GM23338 (cell line): ENCODE measurements around the gene MCUR1.

Source experiments
- EZH2 ChIP-seq: fragments of 200-600 bp; sonication (generic); IDR thresholded peaks from one replicate; pipeline ENCODE4 v1.8.0; 2017; ENCODE audit warnings: antibody characterized with exemption, mild to moderate bottlenecking, low read depth; ENCODE audit not compliant: unreplicated experiment
- EZH2phosphoT487 ChIP-seq: fragments of 200-600 bp; sonication (generic); IDR thresholded peaks from one replicate; pipeline ENCODE4 v1.8.1; 2018; ENCODE audit warnings: antibody characterized with exemption; ENCODE audit not compliant: unreplicated experiment
- POLR2AphosphoS5 ChIP-seq: IDR thresholded peaks from 2 replicates; pipeline ENCODE4 v1.6.1; 2016; ENCODE audit warnings: antibody characterized with exemption, low read depth
- TF ChIP-seq, protein P1 (sequence below), 2 experiments: fragments of 200-600 bp in 1 of 2; sonication (generic) in 1 of 2; conservative IDR thresholded peaks; 2 replicates each; pipeline versions ENCODE4 v1.5.1 to v1.6.1; 2016 to 2017; ENCODE audit warnings: antibody characterized with exemption in 2 of 2, low read depth in 2 of 2, mild to moderate bottlenecking in 2 of 2, moderate library complexity in 1 of 2
- TF ChIP-seq, protein P2 (sequence below): IDR thresholded peaks from one replicate; pipeline ENCODE4 v1.6.1; 2018; ENCODE audit warnings: antibody characterized with exemption; ENCODE audit not compliant: unreplicated experiment

GRCh38 chr6:13827032-13827431 lies 12.7 kb upstream of the MCUR1 start:
- TF ChIP-seq POLR2AphosphoS5 (no peak), EZH2 (no peak), EZH2phosphoT487 (no peak)
- TF ChIP-seq, protein P1, sequence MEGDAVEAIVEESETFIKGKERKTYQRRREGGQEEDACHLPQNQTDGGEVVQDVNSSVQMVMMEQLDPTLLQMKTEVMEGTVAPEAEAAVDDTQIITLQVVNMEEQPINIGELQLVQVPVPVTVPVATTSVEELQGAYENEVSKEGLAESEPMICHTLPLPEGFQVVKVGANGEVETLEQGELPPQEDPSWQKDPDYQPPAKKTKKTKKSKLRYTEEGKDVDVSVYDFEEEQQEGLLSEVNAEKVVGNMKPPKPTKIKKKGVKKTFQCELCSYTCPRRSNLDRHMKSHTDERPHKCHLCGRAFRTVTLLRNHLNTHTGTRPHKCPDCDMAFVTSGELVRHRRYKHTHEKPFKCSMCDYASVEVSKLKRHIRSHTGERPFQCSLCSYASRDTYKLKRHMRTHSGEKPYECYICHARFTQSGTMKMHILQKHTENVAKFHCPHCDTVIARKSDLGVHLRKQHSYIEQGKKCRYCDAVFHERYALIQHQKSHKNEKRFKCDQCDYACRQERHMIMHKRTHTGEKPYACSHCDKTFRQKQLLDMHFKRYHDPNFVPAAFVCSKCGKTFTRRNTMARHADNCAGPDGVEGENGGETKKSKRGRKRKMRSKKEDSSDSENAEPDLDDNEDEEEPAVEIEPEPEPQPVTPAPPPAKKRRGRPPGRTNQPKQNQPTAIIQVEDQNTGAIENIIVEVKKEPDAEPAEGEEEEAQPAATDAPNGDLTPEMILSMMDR (conservative IDR thresholded peaks at IDR 0.05; ENCODE audit: low read depth in 2 of 2), result no peak
- TF ChIP-seq, protein P2, sequence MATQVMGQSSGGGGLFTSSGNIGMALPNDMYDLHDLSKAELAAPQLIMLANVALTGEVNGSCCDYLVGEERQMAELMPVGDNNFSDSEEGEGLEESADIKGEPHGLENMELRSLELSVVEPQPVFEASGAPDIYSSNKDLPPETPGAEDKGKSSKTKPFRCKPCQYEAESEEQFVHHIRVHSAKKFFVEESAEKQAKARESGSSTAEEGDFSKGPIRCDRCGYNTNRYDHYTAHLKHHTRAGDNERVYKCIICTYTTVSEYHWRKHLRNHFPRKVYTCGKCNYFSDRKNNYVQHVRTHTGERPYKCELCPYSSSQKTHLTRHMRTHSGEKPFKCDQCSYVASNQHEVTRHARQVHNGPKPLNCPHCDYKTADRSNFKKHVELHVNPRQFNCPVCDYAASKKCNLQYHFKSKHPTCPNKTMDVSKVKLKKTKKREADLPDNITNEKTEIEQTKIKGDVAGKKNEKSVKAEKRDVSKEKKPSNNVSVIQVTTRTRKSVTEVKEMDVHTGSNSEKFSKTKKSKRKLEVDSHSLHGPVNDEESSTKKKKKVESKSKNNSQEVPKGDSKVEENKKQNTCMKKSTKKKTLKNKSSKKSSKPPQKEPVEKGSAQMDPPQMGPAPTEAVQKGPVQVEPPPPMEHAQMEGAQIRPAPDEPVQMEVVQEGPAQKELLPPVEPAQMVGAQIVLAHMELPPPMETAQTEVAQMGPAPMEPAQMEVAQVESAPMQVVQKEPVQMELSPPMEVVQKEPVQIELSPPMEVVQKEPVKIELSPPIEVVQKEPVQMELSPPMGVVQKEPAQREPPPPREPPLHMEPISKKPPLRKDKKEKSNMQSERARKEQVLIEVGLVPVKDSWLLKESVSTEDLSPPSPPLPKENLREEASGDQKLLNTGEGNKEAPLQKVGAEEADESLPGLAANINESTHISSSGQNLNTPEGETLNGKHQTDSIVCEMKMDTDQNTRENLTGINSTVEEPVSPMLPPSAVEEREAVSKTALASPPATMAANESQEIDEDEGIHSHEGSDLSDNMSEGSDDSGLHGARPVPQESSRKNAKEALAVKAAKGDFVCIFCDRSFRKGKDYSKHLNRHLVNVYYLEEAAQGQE, result no peak
